ENCODE results near the gene HIVEP3. TPM values are rescaled to one million over a fixed set of nuclear protein-coding genes. Genes with fewer than 3 reads are reported as not detected.

HIVEP3 gene
- total and polyA plus RNA-seq, 8 donors: 1.8 to 65.3 (median 3.8) TPM

DNA sequence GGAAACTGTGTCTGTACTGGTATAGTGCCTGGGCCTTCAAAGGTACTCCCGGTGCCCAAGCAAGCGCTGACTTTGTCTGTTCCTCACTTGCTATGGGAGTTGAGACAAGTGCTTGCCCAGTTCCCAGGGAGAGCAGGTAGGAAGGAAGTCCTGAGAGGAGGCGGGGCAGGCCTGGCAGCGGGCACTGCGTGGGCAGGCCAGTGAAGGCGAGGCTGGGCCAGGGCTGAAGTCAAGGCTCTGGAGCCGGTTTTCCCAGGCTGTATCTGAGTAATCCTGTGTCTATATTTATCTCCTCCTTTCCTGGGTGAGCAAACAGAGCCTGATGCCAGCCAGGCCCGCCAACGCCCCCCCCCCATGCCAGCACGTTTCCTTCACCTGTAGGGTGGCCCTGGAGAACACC lies 418.3 kb downstream of the HIVEP3 start:
- intact Hi-C loops (cut with DNase I; ENCODE audit: low total_unique reads): no loop called here
- Histone ChIP-seq H3K27me3 (peaks cover 0 to 10% (median 0%) of the 10 kb centered on the region in 3 donors), H3K4me3 (no peak overlapping the region), H3K4me1 (peaks cover 50 to 68% (median 60%) of the 10 kb centered on the region in 4 donors), H3K9me3 (no peaks in the 10 kb centered on the region), H3K27ac (peak overlapping the region; percentile 81 to 92 (median 87)), H3K36me3 (no peaks in the 10 kb centered on the region)
- WGBS, 5 donors: 26 to 68% (median 37%) methylated on average over 9 to 10 of the region's 10 CpGs
- DNase-seq: peak; percentile 78 to 94
- peak; percentile 54 to 80 (median 60) for TF ChIP-seq POLR2AphosphoS5 (IDR thresholded peaks at IDR 0.05)
- no peak for TF ChIP-seq EP300 (IDR thresholded peaks at IDR 0.05)

DNA sequence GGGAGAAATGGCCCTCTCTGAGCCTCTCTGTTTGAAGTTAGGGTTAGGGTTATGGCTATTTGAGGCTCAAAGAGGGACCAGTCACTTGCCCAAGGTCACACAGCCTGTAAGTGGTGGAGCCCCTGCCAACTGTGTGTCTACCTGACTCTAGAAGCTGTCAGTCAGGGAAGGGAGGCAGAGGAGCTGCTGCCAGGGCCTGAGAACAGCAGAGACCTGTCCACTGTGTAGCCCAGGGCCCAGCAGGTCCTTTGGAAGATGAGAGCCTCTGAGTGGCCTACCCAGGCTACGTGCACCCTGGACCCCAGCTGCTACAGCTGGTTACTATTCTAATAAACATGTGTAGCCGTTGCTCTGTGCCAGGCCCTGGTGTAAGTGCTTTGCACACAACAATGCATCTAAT lies 419.1 kb downstream of the HIVEP3 start:
- DNase-seq: no peak
- Histone ChIP-seq H3K4me3 (no peak overlapping the region), H3K27me3 (peaks cover 0 to 10% (median 0%) of the 10 kb centered on the region in 3 donors), H3K36me3 (no peaks in the 10 kb centered on the region), H3K27ac (peak overlapping the region; percentile 22 to 92 (median 87)), H3K9me3 (no peaks in the 10 kb centered on the region), H3K4me1 (peaks cover 50 to 70% (median 63%) of the 10 kb centered on the region in 4 donors)
- 50 to 57% (median 53%) methylated on average over 2 of the region's 2 CpGs for WGBS, 5 donors
- intact Hi-C loops (cut with DNase I; ENCODE audit: low total_unique reads): no loop called here
- TF ChIP-seq EP300 (IDR thresholded peaks at IDR 0.05) (no peak), POLR2AphosphoS5 (IDR thresholded peaks at IDR 0.05) (no peak)

DNA sequence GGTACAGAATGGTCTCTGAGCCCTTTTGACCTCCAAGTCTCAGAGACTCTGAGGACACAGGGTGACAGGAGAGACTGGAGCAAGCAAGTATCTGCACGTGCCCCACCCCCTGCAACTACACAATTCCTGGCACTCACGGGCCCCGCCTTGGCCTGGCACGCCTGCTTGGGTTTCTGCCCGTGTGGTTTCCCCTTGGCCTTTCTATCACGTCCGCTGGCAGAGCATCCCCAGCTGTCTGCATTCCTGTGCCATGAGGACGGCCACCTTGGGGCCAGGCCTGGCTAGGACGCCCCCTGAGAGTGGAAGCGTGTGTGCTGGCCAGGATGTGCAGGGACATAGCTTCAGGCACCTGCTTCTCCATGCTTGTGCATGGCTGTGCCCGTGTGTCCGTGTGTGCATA lies 419.9 kb downstream of the HIVEP3 start:
- peak overlapping the region; percentile 22 to 92 (median 87) for H3K27ac ChIP-seq

DNA sequence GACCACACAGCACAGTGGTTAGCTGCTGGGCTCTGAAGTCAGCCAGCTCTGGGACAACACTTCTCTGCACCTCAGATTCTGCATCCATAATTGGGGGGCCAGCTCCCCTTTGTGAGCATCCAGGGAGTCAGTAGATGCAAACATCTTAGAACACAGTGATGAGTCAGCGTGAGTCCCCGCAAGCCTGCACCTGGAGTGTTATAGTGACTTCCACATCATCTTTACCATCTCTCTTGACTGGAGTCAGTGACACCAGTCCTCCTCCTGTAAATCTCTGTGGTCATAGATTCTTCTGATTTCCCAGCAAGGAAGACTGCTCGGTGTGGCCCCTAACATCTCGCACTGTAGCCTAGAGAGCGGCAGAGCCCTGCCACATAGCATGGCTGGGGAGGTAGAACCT lies 420.3 kb downstream of the HIVEP3 start:
- no peaks in the 10 kb centered on the region for H3K36me3 ChIP-seq
- TF ChIP-seq POLR2A (IDR thresholded peaks at IDR 0.05) (no peak), EP300 (IDR thresholded peaks at IDR 0.05) (no peak), POLR2AphosphoS5 (IDR thresholded peaks at IDR 0.05) (no peak)
- TF ChIP-seq, protein P1, sequence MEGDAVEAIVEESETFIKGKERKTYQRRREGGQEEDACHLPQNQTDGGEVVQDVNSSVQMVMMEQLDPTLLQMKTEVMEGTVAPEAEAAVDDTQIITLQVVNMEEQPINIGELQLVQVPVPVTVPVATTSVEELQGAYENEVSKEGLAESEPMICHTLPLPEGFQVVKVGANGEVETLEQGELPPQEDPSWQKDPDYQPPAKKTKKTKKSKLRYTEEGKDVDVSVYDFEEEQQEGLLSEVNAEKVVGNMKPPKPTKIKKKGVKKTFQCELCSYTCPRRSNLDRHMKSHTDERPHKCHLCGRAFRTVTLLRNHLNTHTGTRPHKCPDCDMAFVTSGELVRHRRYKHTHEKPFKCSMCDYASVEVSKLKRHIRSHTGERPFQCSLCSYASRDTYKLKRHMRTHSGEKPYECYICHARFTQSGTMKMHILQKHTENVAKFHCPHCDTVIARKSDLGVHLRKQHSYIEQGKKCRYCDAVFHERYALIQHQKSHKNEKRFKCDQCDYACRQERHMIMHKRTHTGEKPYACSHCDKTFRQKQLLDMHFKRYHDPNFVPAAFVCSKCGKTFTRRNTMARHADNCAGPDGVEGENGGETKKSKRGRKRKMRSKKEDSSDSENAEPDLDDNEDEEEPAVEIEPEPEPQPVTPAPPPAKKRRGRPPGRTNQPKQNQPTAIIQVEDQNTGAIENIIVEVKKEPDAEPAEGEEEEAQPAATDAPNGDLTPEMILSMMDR (IDR thresholded peaks at IDR 0.05): no peak
- H3K9me3 ChIP-seq: no peaks in the 10 kb centered on the region
- H3K27ac ChIP-seq: peak overlapping the region; percentile 13 to 92 (median 87)
- intact Hi-C loops (cut with DNase I; ENCODE audit: low total_unique reads): no loop called here
- H3K27me3 ChIP-seq: peaks cover 0 to 10% (median 0%) of the 10 kb centered on the region in 3 donors
- H3K4me1 ChIP-seq: peaks cover 50 to 70% (median 63%) of the 10 kb centered on the region in 4 donors
- no peak overlapping the region for H3K4me3 ChIP-seq
- DNase-seq: no peak
- 84 to 89% (median 87%) methylated on average over 5 of the region's 5 CpGs for WGBS, 5 donors

More for the DNA sequence above, 419.9 kb downstream of the HIVEP3 start:
- 30 to 58% (median 37%) methylated on average over 11 to 12 of the region's 12 CpGs for WGBS, 5 donors
- Histone ChIP-seq H3K36me3 (no peaks in the 10 kb centered on the region), H3K4me1 (peaks cover 50 to 70% (median 63%) of the 10 kb centered on the region in 4 donors), H3K4me3 (no peak overlapping the region), H3K9me3 (no peaks in the 10 kb centered on the region), H3K27me3 (peaks cover 0 to 10% (median 0%) of the 10 kb centered on the region in 3 donors)
- intact Hi-C loops (cut with DNase I; ENCODE audit: low total_unique reads): no loop called here
- TF ChIP-seq EP300 (IDR thresholded peaks at IDR 0.05) (no peak), POLR2AphosphoS5 (IDR thresholded peaks at IDR 0.05) (peak in 2 of 3 donors; percentile 57 to 67)
- peak; percentile 67 to 85 for DNase-seq

DNA sequence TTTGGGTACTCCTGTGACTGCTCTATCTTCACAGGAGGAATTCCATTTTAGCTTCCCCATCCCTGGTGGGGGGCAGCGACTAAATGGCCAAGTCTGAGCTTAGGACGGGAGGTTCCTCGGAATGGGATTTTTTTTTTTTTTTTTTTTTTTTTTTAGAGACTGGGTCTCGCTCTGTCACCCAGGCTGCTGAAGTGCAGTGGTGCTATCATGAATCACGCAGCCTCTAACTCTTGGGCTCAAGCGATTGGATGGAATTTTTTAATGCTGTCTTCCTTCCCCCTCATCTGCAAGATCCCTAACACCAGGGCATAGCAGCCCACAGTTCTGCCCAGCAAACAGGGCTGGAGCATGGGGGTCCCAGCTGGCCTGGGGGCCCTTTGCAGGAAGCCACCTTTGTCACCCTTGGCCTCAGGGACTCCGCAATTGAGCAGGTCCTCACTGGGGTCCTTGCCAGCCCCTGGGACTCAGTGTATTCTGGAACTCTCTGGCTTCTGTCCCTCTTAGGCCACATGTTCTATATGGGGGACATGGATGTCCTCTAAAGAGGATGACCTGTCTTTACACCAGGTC lies 421.2 kb downstream of the HIVEP3 start:
- 92 to 98% (median 95%) methylated on average over 6 to 7 of the region's 7 CpGs for WGBS, 5 donors
- peak overlapping the region in 4 of 5 donors; percentile 77 to 92 (median 89) for H3K27ac ChIP-seq
- DNase-seq: no peak
- H3K4me1 ChIP-seq: peaks cover 50 to 66% (median 62%) of the 10 kb centered on the region in 4 donors
- H3K27me3 ChIP-seq: peaks cover 0 to 10% (median 0%) of the 10 kb centered on the region in 3 donors
- no peaks in the 10 kb centered on the region for H3K9me3 ChIP-seq
- intact Hi-C loops (cut with DNase I; ENCODE audit: low total_unique reads): no loop called here
- TF ChIP-seq, protein P1 (IDR thresholded peaks at IDR 0.05): no peak
- TF ChIP-seq POLR2AphosphoS5 (IDR thresholded peaks at IDR 0.05) (no peak), POLR2A (IDR thresholded peaks at IDR 0.05) (no peak), EP300 (IDR thresholded peaks at IDR 0.05) (no peak)
- no peaks in the 10 kb centered on the region for H3K36me3 ChIP-seq
- H3K4me3 ChIP-seq: no peak overlapping the region

DNA sequence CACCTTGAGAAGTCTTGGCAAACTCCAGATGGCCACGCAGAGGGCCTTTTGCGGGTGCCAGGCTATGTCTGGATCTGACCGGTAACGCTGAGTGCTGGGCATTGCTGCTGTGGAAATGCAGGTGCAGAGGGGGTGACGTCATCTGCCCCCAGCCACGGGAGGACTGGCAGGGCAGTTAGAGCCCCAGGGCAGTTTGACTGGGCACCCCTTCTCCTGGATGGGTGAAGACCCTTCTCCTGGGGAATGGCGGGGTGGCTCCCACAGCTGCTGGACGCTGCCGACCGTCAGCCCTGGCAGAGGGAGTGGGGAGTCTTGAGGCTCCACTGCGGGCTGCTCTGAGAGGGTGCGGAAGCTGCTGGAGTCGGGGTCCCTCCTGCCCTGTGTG lies 421.7 kb downstream of the HIVEP3 start:
- 82 to 87% (median 85%) methylated on average over 9 to 13 of the region's 13 CpGs for WGBS, 5 donors
- intact Hi-C loops (cut with DNase I; ENCODE audit: low total_unique reads): no loop called here
- DNase-seq: peak in 1 of 2 donors; percentile 63
- Histone ChIP-seq H3K4me1 (peaks cover 50 to 66% (median 58%) of the 10 kb centered on the region in 4 donors), H3K27me3 (peaks cover 0 to 10% (median 0%) of the 10 kb centered on the region in 3 donors), H3K36me3 (no peaks in the 10 kb centered on the region), H3K9me3 (no peaks in the 10 kb centered on the region), H3K27ac (peak overlapping the region in 4 of 5 donors; percentile 77 to 92 (median 89)), H3K4me3 (no peak overlapping the region)
- TF ChIP-seq EP300 (IDR thresholded peaks at IDR 0.05) (no peak), POLR2AphosphoS5 (IDR thresholded peaks at IDR 0.05) (no peak), POLR2A (IDR thresholded peaks at IDR 0.05) (no peak)
- TF ChIP-seq, protein P1 (IDR thresholded peaks at IDR 0.05): no peak
